ENCODE data around the gene CRTAC1.

CRTAC1 gene

DNA sequence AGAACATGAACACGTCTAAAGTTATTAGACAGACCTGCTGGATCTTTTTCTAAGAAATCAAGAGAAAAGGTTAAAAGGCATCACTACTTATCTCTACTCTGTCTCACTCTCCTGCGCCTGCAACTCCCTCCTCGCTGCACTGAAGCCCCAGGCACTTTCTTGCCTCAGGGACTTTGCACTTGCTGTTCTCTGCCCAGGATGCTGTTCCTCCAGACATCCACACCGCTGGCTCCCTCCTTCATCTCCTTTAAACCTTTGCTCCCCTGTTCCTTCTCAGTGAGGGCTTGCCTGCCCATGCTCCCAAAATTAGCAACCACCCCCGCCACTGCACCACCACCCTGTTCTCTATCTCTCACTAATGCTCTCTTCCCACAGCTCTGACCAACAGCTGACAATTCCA, 93.4 kb downstream of the CRTAC1 start:
- Histone ChIP-seq H3K9me3 (ENCODE audit: severe bottlenecking) (no peaks in the 10 kb centered on the region), H3K36me3 (no peaks in the 10 kb centered on the region; the same call in 1 of the 2 replicates), H3K27me3 (ENCODE audit: insufficient read depth, low read depth, severe bottlenecking) (no peaks in the 10 kb centered on the region), H3K4me3 (ENCODE audit: low read depth, low read length) (no peak overlapping the region), H3K27ac (no peak overlapping the region)
- DNase-seq = no peak
- TF ChIP-seq, protein P1, sequence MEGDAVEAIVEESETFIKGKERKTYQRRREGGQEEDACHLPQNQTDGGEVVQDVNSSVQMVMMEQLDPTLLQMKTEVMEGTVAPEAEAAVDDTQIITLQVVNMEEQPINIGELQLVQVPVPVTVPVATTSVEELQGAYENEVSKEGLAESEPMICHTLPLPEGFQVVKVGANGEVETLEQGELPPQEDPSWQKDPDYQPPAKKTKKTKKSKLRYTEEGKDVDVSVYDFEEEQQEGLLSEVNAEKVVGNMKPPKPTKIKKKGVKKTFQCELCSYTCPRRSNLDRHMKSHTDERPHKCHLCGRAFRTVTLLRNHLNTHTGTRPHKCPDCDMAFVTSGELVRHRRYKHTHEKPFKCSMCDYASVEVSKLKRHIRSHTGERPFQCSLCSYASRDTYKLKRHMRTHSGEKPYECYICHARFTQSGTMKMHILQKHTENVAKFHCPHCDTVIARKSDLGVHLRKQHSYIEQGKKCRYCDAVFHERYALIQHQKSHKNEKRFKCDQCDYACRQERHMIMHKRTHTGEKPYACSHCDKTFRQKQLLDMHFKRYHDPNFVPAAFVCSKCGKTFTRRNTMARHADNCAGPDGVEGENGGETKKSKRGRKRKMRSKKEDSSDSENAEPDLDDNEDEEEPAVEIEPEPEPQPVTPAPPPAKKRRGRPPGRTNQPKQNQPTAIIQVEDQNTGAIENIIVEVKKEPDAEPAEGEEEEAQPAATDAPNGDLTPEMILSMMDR (IDR thresholded peaks at IDR 0.05; ENCODE audit: low read depth, low read length) = no peak

DNA sequence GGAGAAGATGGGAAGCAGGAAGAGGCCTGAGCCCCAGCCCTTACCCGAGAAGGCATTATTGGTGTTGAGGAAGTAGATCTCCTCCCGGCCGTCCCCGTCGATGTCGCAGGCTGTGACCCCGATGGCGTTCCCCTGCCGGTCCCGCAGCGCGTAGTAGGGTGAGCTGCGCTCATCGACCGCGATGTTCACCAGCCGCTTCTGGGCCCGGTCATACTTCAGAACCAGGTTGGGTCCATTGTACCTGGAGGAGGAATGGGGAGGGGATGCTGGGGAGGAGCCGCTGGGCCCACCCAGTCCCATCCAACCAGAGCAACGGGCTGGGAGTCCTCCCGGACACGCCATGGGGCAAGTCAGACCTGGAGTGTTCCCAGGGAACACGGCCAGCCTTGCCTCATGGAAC, 94.3 kb downstream of the CRTAC1 start:
- no peaks in the 10 kb centered on the region for H3K27me3 ChIP-seq (ENCODE audit: insufficient read depth, low read depth, severe bottlenecking)
- no peak for DNase-seq
- no peaks in the 10 kb centered on the region for H3K9me3 ChIP-seq (ENCODE audit: severe bottlenecking)
- TF ChIP-seq, protein P1 (IDR thresholded peaks at IDR 0.05; ENCODE audit: low read depth, low read length) = no peak
- H3K27ac ChIP-seq = no peak overlapping the region
- H3K36me3 ChIP-seq = no peaks in the 10 kb centered on the region; the same call in 1 of the 2 replicates
- no peak overlapping the region for H3K4me3 ChIP-seq (ENCODE audit: low read depth, low read length)

DNA sequence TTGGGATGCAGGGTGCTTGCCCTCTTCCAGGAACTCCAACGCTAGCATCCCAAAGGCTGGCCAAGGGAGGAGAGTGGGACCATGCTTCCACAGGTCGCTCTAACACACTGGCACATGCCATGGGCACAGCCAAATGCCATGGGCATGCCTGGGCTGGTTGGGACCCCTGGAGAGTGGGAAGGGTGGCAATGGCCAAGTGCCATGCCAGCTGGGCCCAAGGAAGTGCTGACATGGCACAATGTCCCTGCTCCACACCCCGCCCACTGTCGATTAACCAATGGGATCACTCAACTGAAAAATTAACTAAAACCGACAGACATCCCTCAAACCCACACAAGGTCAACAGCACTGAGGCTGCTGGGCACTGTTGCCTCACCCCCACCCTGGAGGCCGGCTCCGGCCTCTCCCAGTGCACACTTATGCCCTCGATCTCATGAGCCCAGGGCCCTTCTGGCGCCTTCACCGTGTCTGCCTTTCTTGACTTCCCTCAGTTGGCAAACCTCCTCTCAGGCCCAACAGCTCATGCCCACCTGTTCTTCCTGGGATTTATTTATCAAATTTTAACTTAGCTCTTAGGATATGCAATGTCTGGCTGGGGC, 97.4 kb downstream of the CRTAC1 start:
- H3K36me3 ChIP-seq = no peaks in the 10 kb centered on the region; the same call in 1 of the 2 replicates
- no peaks in the 10 kb centered on the region for H3K27me3 ChIP-seq (ENCODE audit: insufficient read depth, low read depth, severe bottlenecking)
- H3K4me3 ChIP-seq (ENCODE audit: low read depth, low read length) = no peak overlapping the region

DNA sequence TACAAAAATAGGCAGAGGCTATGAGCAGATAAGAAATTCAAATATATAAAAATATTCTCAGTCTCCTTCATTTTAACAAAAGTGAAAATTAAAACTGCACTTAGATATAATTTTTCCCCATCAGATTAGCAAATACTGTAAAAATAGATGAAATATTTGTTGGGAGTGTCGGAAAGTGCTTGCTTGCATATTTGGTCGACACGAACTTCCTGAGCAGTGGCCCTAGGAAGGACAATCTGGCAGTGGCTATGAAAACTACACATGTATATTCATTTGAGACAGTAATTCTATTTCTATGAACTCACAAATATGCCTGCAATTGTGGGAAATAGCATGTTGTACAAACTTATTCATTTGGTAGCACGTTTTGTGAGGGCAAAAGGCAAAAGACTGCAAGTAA, 99.4 kb downstream of the CRTAC1 start:
- DNase-seq = no peak
- no peak overlapping the region for H3K27ac ChIP-seq
- no peaks in the 10 kb centered on the region; the same call in 1 of the 2 replicates for H3K36me3 ChIP-seq
- H3K9me3 ChIP-seq (ENCODE audit: severe bottlenecking) = no peaks in the 10 kb centered on the region
- TF ChIP-seq, protein P1 (IDR thresholded peaks at IDR 0.05; ENCODE audit: low read depth, low read length) = no peak
- H3K27me3 ChIP-seq (ENCODE audit: insufficient read depth, low read depth, severe bottlenecking) = no peaks in the 10 kb centered on the region
- no peak overlapping the region for H3K4me3 ChIP-seq (ENCODE audit: low read depth, low read length)

More for the DNA sequence above, 97.4 kb downstream of the CRTAC1 start:
- no peak overlapping the region for H3K27ac ChIP-seq
- no peaks in the 10 kb centered on the region for H3K9me3 ChIP-seq (ENCODE audit: severe bottlenecking)
- TF ChIP-seq, protein P1 (IDR thresholded peaks at IDR 0.05; ENCODE audit: low read depth, low read length) = no peak
- DNase-seq = no peak

DNA sequence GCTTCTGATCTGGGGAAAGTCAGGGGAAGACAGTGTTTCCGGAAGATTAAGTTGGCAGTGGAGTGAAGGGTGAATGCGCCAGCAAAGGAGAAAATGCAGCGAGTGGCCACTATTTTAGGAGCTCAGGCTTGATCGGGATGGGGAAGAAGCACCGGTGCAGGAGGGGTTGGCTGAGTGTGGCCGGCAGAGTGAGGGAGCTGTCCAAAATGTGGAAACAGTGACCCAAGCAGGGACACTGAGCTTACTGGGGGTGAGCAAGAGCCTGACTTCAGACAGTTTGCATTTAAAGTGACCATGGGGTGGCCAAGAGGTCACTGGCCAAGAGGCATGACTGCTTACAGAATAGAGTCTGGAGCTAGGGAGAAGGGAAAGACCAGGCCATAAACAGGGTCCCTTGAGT, 101.5 kb downstream of the CRTAC1 start:
- no peaks in the 10 kb centered on the region for H3K27me3 ChIP-seq (ENCODE audit: insufficient read depth, low read depth, severe bottlenecking)
- no peaks in the 10 kb centered on the region for H3K36me3 ChIP-seq
- no peak for DNase-seq
- no peaks in the 10 kb centered on the region for H3K9me3 ChIP-seq (ENCODE audit: severe bottlenecking)
- TF ChIP-seq, protein P1 (IDR thresholded peaks at IDR 0.05; ENCODE audit: low read depth, low read length) = no peak
- H3K4me3 ChIP-seq (ENCODE audit: low read depth, low read length) = no peak overlapping the region
- H3K27ac ChIP-seq = no peak overlapping the region

DNA sequence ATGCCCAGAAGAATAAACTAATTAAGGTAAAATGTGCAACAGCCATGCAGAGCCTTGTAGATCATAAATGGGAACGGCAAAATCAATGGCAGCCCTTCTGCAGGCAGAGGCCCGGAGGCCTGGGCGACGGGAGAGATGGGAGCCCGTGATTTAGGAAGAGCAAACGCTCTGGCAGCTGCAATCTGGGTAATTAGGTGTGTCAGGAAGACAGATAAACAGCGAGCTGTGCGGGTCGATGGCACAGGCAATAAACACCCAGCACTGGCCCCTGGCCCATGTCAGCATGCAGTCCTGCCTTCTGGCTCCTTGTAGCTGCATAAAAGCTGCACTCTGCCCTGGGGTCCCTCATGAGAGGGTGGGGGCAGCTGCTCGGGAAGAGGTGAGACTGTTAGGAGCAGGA, 102.8 kb downstream of the CRTAC1 start:
- TF ChIP-seq, protein P1 (IDR thresholded peaks at IDR 0.05; ENCODE audit: low read depth, low read length) = no peak
- no peaks in the 10 kb centered on the region for H3K27me3 ChIP-seq (ENCODE audit: insufficient read depth, low read depth, severe bottlenecking)
- H3K4me3 ChIP-seq (ENCODE audit: low read depth, low read length) = no peak overlapping the region
- no peaks in the 10 kb centered on the region for H3K36me3 ChIP-seq
- no peaks in the 10 kb centered on the region for H3K9me3 ChIP-seq (ENCODE audit: severe bottlenecking)
- DNase-seq = no peak
- no peak overlapping the region for H3K27ac ChIP-seq

All from WERI-Rb-1 (cell line).